ENCODE results near the gene ZNF544.
"Not testable (repeated sequence)": the region's sequence is repeated elsewhere in the genome, so short reads cannot be mapped to it uniquely, and the experiment has no call there.

ZNF544 gene

DNA sequence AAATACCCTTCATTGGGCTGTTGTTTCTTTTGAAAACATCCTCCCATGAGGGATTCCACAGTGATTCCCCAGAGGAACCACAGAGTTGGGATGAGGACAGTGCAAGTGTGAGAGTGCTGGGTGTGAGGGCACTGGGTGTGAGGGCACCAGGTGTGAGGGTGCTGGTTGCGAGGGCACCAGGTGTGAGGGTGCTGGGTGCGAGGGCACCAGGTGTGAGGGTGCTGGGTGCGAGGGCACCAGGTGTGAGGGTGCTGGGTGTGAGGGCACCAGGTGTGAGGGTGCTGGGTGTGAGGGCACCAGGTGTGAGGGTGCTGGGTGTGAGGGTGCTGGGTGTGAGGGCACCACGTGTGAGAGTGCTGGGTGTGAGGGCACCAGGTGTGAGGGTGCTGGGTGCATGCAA is 29.5 kb downstream of the ZNF544 start:
- DNase-seq, result not testable (repeated sequence)

DNA sequence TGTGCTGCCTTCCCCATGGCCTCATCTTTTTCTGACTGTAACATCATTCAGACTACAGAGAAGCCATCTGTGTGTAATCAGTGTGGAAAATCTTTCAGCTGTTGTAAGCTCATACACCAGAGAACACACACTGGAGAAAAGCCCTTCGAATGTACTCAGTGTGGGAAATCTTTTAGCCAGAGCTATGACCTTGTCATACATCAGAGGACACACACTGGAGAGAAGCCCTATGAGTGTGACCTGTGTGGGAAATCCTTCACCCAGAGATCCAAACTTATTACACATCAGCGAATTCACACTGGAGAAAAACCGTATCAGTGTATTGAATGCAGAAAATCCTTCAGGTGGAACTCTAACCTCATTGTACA is 32.9 kb downstream of the ZNF544 start:
- no peak for DNase-seq

DNA sequence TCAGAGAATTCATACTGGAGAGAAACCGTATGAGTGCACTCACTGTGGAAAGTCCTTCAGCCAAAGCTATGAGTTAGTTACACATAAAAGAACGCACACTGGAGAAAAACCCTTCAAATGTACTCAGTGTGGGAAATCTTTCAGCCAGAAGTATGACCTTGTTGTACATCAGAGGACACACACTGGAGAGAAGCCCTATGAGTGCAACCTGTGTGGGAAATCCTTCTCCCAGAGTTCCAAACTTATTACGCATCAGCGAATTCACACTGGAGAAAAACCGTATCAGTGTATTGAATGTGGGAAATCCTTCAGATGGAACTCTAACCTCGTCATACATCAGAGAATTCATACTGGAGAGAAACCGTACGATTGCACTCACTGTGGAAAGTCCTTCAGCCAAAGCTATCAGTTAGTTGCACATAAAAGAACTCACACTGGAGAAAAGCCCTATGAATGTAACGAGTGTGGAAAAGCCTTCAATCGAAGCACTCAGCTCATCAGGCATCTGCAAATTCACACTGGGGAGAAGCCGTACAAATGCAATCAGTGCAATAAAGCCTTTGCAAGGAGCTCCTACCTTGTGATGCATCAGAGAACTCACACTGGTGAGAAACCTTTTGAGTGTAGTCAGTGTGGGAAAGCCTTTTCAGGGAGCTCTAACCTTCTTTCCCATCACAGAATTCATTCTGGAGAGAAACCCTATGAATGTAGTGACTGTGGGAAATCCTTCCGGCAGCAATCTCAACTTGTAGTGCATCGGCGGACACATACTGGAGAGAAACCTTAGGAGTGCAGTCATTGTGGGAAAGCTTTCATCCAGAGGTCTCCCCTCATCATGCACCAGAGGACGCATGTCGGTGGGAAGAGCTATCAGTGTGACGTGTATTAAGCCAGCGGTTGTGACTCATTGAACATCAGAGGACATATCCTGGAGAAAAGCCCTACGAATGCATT is 33.5 kb downstream of the ZNF544 start:
- no peak for DNase-seq

DNA sequence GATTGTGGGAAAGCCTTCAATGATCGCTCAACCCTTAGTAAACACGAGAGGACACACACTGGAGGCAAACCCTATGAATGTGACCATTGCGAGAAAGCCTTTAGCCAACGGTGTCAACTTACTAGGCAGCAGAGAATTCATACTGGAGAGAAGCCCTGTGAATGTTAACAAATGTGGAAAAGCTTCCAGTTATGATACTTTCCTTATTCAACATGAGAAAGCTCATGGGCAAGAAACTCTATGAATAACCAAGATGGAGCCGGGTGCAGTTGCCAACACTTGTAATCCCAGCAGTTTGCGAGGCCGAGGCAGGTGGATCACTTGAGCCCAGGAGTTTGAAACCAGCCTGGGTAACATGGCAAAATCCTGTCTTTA is 34.2 kb downstream of the ZNF544 start:
- DNase-seq, result no peak

DNA sequence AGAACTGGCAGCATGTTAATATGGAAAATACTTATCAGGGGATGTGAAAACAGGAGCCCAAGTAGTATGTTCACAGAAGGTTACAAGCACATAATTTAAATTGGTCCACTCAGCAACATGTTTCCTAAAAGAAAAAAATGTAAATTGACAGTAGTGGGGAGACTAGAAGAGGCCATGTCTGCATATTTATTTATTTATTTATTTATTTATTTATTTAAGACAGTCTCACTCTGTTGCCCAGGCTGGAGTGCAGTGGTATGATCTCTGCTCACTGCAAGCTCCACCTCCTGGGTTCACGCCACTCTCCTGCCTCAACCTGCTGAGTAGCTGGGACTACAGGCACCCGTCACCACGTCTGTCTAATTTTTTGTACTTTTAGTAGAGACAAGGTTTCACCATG is 36.4 kb downstream of the ZNF544 start:
- DNase-seq, result no peak

DNA sequence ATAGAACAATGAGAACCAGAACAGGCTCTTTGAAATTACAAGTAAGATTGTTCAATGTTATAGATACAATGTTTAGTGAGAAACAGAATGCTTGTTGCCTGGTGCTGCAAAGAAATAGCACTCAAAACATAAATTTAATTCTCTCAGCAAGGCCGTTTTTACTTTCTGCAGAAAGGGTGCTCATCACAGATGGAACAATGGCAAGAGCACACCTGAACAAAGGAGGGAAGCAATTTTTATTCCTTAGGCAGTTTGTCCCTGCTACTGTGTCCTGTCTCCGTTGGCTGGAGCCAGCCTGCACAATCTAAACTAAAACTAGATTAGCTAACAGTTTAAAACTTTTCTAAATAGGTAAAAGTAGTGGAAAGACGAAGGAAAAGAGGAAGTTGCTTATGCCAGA is 39.6 kb downstream of the ZNF544 start:
- no peak for DNase-seq

DNA sequence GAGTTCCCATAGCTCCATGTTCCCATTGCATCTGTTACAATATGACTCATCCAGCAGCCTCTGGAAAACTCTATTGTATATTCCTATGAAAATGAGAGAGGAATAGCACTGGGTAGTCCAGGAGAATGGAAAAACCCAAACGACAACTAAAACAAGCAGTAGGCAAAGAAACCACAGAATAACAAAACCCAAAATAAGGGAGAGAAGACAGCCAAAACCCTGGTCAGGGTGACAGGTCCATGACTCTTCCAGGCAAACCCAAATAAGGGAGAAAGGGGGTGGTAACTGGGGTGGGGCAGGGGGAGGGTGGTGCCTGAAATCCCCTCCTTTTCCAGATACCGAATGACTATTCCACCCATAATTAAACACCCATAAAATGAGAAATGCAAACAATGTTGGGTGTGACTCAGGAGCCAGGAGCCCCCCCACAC is 46.1 kb downstream of the ZNF544 start:
- no peak for DNase-seq

DNA sequence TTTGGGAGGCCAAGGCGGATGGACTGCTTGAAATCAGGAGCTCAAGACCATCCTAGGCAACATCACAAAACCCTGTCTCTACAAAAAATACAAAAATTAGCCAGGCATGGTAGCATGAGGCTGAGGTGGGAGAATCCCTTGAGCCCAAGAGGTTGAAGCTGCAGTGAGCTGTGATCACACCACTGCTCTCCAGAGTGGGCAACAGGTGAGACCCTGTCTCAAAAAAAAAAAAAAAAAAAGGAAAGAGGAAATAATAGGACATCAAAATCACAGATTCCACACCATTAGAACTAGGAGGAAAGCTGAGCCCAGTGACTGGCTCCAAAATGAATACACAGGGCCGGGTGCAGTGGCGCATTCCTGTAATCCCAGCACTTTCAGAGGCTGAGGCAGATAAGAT is 46.9 kb downstream of the ZNF544 start:
- DNase-seq, result no peak

DNA sequence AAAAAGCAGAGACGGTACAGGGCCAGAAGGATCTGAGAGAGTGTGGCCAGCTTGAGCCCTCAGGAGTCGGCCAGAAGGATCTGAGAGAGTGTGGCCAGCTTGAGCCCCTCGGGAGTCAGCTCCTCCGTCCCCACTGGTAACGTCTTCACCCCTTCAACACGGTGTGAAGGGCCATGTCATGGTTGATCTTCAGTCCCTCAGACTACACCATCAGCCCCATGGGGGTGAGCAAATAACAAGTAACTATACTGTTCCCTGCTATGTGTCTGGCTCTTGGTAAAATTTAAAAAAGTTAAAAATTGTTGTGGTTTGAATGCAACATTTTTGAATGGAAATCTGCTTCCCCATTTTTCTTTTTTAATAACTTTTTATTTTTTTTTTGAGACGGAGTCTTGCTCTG is 48.5 kb downstream of the ZNF544 start:
- DNase-seq, result no peak

DNA sequence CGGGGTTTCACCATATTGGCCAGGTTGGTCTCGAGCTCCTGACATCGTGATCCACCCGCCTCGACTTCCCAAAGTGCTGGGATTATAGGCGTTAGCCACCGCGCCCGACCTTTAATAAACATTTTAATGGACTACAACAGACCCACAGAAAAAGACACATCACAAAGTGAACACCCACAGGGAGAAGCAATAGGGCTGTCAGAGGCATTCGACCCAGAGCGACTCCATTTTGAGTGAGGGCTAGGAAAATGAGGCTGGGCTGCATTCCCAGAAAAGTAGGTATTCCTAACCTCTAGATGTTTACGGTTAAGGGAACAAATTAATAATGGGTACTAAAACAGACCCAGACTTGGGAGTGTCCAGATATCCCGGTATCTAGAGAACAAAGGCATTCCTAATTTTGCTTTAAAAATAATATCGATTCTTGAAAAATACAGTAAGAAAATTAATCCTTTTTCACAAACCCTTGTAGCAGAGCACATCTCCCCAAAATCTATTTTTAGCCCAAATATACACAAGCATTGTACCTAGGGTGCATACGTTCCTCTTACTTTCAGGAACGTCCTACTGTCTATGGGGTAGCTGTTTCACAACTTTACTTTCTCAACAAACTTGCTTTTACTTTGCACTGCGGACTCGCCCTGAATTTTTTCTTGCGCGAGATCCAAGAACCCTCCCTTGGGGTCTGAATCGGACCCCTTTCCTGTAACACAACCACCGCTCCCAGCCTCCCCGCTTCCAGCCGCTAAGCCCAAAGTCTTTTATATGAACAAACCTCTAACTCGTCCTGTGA is 49.2 kb downstream of the ZNF544 start:
- DNase-seq, result no peak

DNA sequence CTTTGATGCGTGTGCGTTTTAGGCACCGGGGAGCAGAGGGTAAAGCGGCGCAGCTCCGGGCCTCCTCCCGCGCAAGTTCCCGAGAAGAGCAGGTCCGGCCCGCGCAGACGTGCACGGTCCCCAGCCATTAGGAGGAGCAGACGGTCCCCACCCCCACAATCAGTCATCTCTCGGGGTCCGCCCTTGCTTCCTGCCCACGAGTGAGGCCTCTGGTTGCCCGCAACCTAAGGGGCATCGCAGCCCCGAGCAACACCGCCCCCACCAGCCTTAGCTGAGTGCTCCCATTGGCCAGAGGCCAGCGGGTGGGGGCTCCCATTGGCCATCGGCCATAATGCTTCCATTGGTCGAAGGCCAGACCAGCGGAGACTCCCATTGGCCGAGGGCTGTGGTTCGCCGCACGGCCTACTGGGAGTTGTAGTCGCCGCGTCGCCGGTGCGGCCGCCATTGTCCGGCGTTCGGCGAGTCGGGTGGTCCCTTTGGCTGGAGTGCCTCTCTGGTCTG is 49.9 kb downstream of the ZNF544 start, which contains the start of gene ZNF8:
Gene ZNF8 (plus strand): TSS at position 415 of the 501 bp plus-strand sequence. CDS start 127 bp downstream, outside the sequence.
- peak; percentile 98 for DNase-seq

DNA sequence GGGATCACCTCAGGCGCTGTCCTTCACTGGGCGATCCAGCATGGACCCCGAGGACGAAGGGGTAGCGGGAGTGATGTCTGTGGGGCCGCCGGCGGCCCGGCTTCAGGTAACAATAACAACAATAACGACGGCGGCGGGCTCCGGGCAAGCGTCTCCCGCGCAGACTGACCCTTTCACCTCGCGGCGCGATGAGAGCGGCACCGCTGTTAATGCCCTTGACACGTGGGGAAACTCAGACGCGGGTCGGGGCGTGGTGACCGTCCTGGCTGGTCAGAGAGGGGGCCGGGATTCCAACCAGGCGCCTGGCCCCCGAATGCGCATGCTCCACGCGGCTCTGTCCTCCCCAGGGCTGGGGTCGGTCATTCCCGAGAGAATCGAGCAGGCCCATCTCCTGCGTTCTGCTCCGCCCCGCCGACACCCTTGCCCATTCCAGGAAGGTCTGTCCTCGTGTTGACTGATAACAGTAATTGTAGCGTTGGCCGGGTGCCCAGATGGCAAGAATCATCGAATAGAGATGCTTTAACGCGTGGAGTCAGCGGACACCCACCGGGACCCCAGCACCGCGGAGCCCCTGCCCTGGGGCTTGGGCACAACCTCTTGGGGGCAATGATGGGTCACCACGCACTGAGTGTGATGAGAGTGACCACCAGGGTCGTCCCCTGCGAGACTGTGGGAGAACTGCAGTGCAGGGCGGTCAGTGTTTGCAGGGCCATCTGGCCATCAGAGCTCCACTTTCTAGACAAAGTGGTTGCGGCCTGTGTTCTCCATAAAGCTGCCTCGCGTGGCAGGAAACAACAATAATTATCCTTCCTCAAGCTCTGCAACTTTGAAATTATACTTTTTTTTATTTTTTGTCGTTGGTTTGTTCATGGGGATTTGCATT is 50.6 kb downstream of the ZNF544 start:
- peak; percentile 42 for DNase-seq

DNA sequence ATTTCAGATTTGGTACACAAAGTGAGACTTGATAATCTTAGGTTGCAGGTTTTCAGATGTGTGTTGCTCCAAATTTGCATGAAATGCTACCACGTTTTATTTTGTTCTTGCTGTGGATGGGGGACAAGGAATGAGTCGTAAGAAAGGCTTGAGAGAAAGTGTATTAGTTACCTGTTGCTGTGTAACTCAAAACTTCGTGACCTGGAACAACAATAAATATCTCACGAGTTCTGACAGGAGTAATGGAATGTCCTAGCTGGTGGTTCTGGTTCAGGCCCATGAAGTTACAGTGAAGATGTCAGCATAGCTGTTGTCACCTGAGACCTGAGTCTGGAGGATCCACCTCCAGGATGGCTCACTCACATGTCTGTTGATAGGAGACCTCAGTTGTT is 51.2 kb downstream of the ZNF544 start:
- no peak for DNase-seq

DNA sequence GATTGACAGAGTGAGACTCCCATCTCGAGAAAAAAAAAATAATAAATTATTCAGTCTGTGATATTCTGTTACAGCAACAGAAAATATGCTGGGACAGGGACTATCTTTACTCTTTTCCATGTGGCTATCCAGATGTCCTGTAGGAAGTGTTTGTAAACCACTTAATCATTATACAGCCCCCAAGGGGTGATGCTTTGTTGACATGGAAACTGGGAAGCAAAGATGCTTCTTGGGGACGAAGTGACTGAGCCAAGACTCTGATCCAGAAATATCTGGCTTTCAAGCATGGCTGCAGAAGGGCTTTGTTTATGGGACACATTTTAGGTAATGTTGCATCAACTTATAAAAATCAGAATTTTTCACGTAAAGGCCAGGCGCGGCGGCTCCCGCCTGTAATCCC is 55.5 kb downstream of the ZNF544 start:
- DNase-seq, result no peak

DNA sequence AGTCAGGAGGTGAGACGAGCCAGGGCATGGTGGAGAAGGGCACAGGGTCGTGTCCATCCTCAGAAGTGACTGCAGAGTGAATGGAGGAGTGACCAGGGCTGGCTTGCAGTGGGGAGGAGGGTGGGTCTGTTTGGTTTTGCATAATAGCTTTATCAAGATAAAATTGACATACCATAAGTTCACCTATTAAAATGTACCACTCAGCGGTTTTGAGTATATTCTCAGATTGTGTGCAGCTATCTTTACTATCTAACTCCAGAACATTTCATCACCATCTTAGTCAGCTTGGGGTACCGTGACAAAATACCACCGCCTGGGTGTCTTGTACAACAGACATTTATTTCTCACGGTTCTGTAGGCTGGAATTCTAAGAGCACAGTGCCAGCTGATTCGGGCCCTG is 63.2 kb downstream of the ZNF544 start:
- no peak for DNase-seq

DNA sequence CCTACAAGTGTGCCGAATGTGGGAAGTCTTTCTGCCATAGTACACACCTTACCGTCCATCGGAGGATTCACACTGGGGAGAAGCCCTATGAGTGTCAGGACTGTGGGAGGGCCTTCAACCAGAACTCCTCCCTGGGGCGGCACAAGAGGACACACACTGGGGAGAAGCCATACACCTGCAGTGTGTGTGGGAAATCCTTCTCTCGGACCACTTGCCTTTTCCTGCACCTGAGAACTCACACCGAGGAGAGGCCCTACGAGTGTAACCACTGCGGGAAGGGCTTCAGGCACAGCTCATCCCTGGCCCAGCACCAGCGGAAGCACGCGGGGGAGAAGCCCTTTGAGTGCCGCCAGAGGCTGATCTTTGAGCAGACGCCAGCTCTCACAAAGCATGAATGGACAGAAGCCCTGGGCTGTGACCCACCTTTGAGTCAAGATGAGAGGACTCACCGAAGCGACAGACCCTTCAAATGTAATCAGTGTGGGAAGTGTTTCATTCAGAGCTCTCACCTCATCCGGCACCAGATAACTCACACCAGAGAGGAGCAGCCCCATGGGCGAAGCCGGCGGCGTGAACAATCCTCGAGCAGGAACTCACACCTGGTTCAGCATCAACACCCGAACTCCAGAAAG is 66.1 kb downstream of the ZNF544 start:
- no peak for DNase-seq

DNA sequence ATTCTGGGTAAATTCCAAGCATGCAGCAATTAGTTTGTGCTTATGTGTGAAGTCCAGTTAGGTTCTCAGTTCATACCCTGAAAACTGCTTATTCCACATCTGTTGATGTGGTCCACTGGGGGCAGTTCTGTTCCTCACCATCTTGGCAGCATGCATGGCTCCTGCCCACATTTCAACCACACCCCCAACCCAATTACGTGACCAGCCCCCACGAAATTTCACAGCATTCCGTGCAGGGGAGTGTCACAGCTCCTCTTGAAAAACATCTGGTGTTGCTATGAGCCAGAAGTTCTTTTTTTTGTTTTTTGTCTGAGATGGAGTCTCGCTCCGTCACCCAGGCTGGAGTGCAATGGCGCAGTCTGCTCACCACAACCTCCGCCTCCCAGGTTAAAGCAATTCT is 67.4 kb downstream of the ZNF544 start:
- DNase-seq, result no peak

DNA sequence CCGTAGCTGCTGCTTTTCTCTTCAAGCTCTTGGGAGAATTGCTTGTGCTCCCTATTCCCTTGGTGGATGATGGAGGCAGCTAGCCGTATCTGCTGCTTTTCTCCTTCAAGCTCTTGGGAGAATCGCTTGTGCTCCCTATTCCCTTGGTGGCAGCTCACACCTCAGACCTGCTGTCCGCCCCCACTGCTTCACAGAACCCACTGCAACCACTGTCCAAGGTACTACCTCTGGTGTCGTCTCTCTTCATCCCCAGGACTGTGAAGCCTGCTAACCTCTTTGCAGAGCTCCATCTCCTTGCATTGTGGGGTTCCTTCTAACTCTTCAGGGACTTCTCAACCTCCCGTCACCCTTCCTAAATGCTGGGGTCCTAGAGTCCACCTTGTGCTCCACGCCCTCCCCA is 71.9 kb downstream of the ZNF544 start:
- DNase-seq, result no peak

DNA sequence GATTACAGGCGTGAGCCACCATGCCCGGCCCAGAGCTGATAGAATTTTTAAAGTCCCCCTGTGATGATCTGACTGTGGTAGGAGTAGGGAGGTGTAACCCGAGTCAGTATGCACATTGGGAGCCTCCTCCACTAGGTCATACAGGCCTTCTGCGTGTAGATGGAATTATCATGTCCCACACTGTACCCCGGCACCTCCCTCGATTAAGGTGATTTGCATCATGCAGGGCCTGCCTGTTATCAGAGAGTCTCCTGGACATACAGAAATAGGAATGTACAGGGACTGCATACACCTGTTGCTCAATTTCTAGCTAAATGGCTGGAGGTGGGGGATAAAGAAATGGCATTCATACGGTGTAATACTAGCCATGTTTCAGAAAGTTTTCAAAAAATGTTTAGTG is 75.5 kb downstream of the ZNF544 start:
- no peak for DNase-seq

DNA sequence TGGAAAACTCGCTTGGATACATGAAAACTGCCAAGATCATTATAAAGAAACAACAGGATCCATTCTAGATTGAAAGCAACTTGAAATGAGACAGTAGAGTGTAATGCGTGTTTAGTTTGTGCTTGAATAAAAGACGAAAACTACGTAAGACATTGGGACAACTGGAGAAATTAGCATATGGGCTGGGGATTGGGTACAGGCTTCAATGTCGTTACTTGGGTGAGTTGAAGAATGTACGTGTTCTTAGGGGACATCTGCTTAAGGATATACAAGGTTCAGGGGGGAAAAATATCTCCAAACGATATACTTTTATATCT is 76.0 kb downstream of the ZNF544 start:
- no peak for DNase-seq

DNA sequence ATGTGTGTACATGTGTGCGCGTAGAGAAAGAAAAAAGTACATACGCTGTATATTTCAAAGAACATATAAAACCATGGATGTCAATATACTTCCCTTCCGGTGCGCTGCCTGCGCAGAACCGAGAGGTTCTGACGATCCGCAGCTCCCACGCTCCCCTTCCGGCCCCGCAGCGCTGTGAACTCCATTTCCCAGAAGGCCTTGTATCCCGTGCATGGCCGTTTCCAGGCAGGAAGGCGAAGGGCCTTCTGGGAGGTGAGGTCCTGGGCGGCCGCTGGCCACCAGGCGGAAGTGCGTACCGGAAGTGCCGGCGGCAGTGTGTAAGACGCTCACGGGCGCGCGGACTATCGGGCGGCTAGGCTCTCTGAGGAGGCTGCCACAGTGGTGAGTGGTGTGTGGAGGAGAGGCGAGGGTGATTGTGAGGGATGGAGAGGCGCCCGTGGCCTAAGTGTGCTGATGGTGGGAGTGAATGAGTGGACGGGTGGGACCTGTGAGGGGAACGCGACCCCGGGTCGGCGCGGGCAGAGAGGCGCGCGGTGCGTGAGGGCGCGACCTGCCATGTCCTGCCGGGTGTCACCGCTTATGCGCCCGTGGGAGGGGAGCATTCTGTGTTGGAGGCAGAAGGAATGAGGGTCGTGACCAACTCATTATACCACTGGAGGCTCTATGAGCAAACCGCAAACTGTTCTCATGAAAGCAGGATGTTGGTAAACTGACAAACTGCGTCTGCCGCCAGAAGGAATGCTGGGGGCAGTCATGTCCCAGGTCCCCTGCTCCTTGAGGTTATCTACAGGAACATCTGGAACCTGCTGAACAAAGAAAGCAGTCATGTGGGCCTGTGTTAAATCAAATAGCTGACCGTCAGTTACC is 76.6 kb downstream of the ZNF544 start, which contains the start of gene ERVK3-1:
Gene ERVK3-1 (plus strand): TSS at position 313 of the 867 bp plus-strand sequence. CDS start 6,792 bp downstream, outside the sequence.
- peak; percentile 96 for DNase-seq

Measured in CD4-positive, alpha-beta T cell treated with Interleukin-10 for 1 hour (primary cell).